Epidermal melanocyte (primary cell): ENCODE results near the gene DMXL2.
"Not testable (repeated sequence)": the region's sequence is repeated elsewhere in the genome, so short reads cannot be mapped to it uniquely, and the experiment has no call there.

ENCODE experiments used
- DNase-seq: peaks from one replicate; pipeline ENCODE4 v3.0.0; 2011; ENCODE audit warnings: low spot score; ENCODE audit not compliant: insufficient read length

Gene DMXL2

DNA sequence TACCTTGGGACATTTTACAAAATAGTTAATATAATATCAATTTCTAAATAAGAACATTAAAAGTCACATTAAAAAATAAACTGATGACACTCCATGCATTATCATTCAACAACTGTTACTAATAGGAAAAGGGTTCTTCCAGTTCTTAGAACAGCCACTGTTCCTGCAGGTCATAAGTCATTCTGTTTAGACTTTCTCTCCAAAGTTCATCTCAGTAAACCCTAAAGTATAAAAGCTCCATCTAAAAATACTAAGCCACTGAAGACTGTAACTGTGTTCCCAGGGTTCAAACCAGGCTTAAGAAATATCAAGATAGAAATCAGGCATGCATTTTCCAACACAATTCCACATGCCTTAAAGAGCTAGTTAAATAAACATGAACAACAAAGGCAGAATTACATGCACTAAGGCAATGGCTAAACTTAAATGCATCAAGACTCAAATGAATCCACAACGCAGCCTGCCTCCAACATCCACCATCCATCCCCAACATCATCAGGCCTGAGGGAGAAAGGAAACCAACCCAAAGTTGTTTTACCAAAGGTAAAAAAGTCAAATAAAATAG is 46.2 kb downstream of the DMXL2 start:
- no peak for DNase-seq

DNA sequence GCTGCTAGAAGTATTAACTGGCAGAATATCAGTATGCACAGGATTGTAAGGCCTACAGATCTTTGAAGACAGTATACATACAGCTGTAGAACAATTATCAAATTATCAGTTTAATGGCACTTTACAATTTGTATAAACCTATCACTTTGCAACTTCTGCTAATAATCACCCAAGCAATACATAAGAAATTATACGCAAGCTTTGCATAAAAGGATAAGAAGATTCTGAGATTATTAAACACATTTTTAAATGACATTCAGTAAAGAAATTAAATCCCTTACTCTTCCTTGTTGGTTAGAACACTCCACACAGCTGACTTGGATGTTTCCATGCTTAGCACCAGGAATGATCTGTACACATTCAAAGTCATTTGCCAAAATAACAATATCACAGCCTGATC is 46.8 kb downstream of the DMXL2 start:
- DNase-seq = no peak

DNA sequence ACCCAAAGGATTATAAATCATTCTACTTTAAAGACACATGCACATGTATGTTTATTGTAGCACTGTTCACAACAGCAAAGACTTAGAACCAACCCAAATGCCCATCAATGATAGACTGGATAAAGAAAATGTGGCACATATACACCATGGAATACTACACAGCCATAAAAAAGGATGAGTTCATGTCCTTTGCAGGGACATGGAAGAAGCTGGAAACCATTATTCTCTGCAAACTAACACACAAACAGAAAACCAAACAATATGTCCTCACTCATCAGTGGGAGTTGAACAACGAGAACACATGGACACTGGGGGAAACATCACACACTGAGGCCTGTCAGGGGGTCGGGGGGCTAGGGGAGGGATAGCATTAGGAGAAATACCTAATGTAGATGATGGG is 49.2 kb downstream of the DMXL2 start:
- not testable (repeated sequence) for DNase-seq

DNA sequence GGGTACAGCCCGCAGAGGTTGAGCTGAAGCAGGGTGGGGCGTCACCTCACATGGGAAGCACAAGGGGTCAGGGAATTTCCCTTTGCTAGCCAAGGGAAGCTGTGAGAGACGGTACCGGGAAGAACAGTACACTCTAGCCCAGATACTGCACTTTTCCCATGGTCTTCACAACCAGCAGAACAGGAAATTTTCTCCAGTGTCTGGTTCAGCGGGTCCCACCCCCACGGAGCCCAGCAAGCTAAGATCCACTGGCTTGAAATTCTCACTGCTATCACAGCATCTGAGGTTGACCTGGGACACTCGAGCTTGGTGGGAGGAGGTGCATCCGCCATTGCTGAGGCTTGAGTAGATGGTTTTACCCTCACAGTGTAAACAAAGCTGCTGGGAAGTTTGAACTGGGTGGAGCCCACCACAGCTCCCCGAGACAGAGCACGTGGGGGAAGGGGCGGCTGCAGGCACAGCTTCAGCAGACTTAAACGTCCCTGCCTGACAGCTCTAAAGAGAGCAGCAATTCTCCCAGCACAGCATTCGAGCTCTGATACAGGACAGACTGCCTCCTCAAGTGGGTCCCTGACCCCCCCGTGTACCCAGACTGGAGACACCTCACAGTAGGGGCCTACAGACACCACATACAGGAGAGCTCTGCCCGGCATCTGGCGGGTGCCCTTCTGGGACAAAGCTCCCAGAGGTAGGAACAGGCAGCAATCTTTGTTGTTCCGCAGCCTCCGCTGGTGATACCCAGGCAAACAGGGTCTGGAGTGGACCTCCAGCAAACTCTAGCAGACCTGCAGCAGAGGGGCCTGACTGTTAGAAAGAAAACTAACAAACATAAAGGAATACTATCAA is 53.4 kb downstream of the DMXL2 start:
- not testable (repeated sequence) for DNase-seq

DNA sequence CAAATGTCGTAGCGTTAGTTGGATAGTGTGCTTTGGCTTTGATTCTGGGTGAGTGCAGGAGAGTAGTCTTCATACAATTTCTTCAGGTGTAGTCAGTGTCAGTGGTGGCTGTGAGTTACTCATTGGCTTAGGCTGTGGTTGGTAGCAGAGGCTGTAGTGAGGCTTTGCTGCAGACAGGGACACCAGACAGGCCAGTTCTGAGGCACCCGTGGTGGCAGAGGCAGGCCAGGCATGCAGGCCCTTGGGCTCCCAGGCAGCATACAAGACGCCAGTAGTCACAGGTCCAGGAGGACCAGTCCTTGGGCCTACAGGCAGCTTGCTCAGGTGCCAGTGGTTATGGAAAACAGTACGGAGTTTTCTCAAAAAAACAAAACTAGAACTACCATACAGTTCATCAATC is 61.3 kb downstream of the DMXL2 start:
- DNase-seq = no peak

DNA sequence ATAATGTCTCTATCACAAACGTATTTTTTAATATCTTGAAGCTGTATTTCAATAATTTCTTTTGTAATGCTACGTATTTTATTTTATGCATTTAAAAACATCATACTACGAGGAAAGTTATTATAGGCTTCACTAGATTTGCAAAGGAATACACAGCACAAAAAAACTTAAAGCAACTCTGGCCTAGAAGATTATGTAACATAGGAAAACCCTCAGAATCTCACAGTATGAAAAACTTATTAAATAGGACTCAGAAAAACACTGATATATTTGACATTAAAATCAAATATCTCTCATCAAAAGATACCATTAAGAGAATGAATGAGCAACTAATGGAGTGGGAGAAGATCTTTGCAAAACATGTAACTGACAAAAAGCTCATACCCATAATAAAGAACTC is 63.7 kb downstream of the DMXL2 start:
- no peak for DNase-seq

DNA sequence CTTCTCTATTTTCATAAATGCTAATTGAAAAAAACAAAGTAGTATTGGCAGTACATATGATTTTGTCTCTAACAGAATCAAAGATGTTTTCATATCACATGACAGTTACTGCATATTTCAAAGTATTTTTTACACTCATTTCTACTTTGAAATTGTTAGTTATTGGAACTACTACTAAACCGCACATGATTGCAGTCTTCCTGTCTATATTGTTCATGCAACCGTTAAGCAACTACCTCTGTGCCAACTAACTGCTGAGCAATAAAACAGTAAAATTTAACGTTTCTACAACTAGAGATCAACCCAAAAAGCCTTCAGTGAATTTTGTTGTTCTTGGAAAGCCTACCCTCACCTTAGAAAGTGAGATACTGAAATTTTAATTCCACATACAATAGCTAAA is 64.2 kb downstream of the DMXL2 start:
- no peak for DNase-seq

DNA sequence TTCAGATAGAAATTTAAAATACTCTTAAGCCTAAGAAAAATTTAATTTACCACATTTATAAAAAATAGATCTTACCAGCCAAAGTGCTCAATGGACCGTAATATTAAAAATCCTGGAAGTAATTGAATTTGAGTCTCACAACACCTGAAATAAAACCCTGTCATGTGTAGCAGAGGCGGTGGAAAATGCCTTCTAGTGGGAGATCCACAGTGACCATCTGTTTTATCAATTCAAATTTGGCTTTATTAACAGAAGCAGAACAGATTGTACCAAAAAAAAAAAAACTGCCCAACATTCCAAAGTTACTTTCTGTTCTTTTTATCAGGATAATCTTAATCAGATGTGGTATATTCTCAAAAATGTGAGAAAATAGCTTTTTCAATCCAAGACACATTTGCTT is 71.7 kb downstream of the DMXL2 start:
- no peak for DNase-seq

DNA sequence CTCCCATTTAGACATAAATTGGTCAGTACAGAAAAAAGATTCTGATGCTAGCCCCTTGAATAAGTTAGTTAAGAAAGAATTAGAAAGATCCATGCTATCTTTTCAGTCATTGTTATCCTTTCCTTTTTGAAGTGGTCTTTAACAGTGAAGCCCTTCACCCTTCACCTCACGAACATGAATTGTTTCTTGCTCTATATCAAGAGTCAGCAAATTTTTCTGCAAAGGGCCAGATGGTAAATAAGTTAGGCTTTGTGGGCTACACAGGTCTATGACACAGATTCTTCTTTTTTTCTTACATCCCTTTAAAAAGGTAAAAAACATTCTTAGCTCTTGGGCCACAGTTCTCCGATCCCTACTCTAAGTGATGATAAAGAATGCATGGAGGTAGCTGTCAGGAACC is 74.9 kb downstream of the DMXL2 start:
- no peak for DNase-seq

DNA sequence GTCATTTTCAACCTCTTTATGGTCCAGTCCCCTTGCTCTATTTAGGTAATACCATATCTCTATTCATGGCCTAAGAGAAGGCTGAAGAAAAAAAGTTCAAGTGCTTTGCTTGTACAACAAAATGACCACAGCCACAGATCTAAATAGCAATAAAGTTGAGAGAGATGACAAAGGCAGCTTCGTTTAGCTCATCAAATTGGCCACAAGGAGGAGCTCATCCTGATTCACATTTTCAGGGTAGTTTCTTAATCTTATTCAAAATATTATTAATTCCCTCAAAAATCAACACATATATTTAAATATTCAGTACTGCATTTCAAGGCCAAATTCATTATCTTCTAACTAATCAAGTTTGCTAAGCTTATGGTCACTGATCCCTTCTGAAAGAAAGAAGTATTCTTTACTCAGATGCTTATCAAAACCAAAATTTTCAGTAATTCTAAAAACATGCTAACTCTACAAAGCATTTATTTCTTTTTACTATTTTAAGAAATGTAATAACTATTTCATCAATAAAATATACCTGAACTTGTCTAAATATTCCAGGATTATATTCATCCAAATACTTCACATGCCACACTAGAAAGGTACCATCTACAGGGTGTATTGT is 85.5 kb downstream of the DMXL2 start:
- no peak for DNase-seq

DNA sequence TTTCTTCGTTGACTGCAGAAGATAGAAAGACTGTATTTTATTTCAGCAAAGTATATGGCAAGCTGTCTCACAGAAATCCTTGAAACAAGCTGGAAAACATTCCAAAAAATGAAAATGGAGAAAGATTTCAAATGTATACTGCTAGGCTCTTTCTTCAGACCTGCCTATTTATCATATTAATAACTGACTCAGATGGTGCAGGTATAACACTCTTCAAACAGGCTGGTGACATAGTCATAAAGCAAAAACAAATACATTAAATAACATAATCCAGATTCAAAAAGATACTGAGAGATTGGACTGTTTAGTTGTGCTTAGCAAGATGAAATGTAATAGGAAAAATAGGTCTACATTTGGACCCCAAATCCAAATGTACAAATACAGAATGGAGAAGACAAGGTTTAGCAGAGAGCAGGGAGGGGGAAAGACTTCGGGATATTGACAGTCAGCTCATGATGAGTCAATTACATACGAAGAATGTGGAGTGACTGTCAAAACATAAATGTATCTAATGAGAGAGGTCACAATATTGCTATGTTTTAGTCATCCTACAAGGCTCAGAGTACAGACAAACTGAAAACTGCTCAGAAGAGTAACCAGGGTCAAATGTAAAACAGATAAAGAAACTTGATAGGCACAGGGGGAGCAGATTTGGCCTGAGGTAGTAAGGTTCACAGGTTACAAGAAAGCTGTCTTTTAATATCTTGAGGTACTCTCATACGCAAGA is 88.7 kb downstream of the DMXL2 start:
- no peak for DNase-seq

DNA sequence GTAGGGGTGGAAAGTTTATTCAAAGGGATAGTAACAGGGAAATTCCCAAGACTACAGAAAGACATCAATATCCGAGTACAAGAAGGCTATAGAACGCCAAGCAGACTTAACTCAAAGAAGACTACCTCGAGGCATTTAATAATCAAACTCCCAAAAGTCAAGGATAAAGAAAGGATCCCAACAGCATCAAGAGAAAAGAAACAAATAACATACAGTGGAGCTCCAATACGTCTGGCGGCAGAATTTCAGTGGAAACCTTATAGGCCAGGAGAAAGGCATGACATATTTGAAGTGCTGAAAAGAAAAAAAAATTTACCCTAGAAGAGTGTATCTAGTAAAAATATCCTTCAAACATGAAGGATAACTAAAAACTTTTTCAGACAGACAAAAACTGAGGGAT is 95.6 kb downstream of the DMXL2 start:
- no peak for DNase-seq

DNA sequence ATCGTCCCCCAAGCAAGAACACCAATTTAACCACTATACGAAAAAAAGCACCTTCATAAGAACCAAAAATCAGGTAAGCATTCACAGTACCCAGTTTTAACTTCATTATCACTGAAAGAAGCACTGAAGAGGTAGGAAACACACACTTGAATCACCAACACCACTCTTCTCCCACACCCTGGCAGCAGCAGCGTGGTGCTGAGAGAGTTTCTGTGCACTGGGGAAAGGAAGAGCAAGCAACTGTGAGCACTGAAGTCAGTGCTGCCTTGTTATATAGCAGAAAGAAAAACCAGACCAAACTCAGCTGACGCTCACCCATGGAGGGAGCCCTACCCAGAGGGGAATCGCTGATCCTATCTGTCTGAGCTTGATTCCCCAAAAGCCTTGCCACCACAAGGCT is 98.2 kb downstream of the DMXL2 start:
- no peak for DNase-seq

DNA sequence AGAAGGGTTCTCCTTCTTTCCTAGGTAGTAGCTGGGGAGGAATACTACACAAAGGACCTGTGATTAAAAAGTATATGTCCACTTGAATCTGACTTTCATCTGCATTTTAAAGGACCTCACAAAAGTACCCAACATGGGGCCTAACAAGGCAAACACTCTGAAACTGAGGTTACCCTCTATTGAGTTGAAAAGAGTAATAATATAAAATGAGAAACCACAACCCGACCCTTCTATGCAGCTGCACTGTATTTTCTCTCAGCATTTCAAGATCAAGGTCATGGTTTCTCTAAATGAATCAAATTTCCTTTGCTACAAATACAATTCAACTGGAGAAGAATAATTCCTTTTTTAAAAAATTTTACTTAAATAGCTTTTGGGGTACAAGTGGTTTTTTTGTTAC is 106.3 kb downstream of the DMXL2 start:
- no peak for DNase-seq

DNA sequence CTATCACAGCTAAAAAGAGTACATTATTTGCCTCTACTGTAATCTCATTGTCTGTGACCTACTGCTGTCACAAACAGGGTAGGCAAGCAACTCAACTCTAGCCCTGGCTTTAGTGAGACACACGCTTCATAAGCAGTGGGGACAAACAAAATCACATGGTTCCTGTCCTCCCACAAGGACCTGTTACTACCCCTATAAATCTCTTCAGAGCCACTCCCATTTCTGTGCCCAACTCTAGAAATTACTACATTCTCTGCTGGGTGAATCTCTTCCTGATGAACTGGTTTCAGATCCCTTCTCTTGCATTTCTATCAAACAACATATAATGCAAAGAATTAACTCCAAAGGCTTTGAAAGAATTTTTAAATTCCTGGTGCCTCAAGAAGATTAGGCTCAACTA is 117.3 kb downstream of the DMXL2 start:
- no peak for DNase-seq

DNA sequence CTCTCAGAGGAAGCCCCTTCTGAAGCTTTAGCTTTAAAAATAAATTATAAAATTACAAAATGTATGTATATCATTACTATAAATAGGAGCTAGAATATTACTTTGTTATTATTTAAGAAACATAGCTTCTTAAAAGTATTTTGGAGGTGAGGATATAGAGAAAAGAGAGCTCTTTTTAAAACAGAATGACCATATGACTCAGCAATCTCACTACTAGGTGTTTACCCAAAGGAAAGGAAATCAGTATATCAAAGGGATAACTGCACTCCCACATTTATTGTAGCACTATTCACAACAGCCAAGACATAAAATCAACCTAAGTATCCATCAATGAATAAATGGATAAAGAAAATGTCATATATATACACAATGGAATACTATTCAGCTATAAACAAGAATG is 119.6 kb downstream of the DMXL2 start:
- DNase-seq = no peak

DNA sequence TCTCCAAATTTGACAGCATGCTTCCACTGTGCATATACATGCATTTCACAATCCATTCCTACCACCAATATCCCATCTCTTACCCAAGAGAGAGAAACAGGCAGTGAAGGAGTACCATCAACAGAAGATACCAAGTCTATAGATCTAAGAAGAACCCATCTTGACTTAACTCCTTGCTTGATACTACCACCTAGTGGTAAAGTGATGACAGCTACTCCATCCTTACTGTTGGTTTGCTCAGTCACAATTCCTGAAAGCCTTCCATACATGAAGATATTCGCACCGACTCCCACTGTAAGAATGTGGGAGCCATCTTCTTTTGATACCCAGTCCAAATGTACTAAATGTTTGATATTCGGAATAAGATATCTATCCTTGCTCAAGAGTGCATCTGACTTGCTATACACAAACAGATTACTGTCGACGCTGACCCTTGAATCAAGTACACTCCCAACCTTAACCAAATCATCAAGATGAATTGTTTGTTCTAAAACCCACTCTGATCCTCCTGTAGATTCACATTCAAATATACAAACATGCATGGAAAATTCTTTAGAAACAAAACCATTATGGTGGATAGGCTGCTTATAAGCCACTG is 123.1 kb downstream of the DMXL2 start:
- no peak for DNase-seq

DNA sequence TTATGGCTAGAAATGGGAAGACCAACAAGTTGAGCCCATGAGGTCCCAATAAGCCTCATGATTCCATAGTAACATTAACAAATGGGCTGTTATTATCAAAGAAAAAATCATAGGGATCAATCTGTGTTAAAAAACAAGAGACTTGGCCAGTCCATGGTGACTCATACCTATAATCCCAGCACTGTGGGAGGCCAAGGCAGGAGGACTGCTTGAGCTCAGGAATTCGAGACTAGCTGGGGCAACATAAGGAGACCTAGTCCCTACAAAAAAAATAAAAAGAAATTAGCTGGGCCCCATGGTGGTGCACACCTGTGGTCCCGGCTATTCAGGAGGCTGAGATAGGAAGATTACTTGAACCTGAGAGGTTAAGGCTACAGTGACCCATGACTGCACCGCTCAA is 124.8 kb downstream of the DMXL2 start:
- no peak for DNase-seq

DNA sequence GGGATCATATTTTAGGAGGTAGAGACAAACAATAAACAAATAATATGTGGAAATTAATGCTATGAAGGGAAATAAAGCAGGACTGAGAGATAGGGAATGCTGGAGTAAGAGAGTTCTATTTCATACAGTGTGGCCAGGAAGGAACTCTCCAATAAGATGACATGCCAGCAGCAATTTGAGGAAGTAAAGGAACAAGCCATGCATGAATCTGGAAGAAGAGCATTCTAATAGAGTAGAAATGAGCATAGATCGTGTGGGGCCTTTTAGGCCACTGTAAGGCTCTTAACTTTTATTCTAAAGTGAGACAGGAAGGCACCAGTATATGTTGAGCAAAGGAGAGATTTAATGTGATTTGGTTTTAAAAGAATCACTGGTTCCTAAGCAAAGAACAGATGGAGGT is 126.3 kb downstream of the DMXL2 start:
- no peak for DNase-seq

DNA sequence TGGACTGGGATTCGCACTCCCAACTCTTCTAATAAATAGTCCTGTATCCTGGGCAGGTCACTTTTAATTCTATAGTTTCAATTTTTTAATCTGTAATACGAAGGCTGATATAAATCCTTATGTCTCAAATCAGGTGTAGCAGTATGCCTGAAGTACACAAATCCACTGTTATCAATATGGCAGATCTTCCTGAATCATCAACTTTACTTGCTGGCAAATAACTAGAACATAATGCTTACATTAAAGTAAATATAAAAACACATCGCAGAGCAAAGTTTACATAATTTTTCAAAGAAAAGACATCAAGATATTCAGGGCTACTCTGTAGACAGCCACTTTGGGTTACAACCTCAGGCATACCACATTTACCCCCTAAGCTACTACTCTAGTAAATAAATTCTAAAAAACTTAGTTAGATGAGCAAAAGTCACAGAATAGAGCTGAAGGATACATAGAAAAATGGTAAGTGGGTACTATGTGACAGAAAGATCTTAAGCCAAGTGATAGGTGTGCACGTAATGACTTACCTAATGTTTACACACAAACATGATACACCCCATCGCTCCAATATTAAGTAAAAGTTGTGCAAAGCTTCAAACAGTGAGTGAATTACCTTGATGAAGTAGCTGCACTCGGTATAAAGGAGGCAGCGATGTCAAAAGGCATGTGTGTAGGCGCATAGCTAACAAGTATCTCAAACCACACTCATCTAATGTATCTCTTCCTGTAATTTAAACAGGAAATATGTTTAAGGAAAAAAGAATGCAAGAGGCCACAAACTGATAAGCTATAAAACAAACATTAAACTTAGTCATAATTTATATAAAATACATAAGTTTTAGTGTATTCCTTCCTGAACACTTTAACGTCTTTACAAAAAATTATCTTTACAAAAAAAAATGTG is 127.9 kb downstream of the DMXL2 start:
- DNase-seq = no peak

DNA sequence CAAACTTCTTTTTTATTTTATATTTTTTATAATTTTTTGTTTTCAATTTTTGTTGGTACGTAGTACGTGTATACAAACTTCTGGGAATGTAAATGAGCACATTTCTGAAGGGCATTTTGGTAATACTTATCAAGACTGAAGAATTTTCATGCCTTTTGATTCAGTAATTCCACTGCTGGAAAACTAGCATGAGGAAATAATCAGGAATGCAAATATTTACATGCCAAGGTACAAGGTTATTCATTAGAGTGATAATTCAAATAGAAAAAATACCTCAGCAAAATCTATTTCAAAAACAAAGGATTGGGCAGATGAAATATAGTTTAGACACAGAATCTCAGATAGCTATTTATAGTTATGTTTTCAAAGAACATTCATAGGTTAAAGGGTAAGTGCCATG is 128.7 kb downstream of the DMXL2 start:
- no peak for DNase-seq
